HCT116 (cell line): Measurements from ENCODE around the gene EPHA6. TPM values are rescaled to one million over a fixed set of nuclear protein-coding genes. Genes with fewer than 3 reads are reported as not detected.

Experiments used
- ATAC-seq: fragments of 200-7000 bp; cut with Tn5 transposase; 2 replicates; pipeline ENCODE4 v1.9.1; 2020; ENCODE audit warnings: mild to moderate bottlenecking, moderate library complexity
- BruUV-seq: library from RNA; stranded (reverse); fragments of 400-500 nt; replicated peaks from 2 replicates; lab custom pipeline; 2021; lab: Mats Ljungman, UMichigan
- CTCF ChIA-PET: fragments of 300-600 bp; sonication (Branson Sonifier 250); formaldehyde crosslinking; loops from one replicate; lab custom pipeline; 2021; ENCODE audit warnings: antibody characterized with exemption; lab: Charles Lee
- POLR2A ChIA-PET: fragments of 300-600, 350-600 bp; sonication (Branson Sonifier 250); formaldehyde crosslinking; loops from one replicate; lab custom pipeline; 2021; ENCODE audit warnings: antibody characterized with exemption; lab: Charles Lee
- RAD21 ChIA-PET, 2 experiments: fragments of 300-600 bp; sonication (Branson Sonifier 250); formaldehyde crosslinking; loops; one replicate each; lab custom pipeline; 2023; ENCODE audit warnings: low total read pairs in 2 of 2; ENCODE audit not compliant: uncharacterized antibody in 2 of 2, unreplicated experiment in 2 of 2, low non-redundant PET in 1 of 2; lab: Charles Lee
- DNase-seq: peaks from one replicate; pipeline ENCODE4 v3.0.0-alpha.2; 2010; ENCODE audit warnings: low read depth, low spot score
- H2AFZ ChIP-seq: fragments of 200-600 bp; shearing (Covaris generic), sonication (generic); 2 replicates; pipeline ENCODE4 v1.6.1; 2017; ENCODE audit warnings: low read depth, mixed run types, mixed read lengths, antibody characterized with exemption, low read length; ENCODE audit not compliant: poor library complexity, severe bottlenecking
- H3K27ac ChIP-seq: 2 replicates; pipeline ENCODE4 v1.5.1; 2012; ENCODE audit warnings: low read depth, low read length
- H3K27me3 ChIP-seq: fragments of 200-600 bp; sonication (generic); 2 replicates; pipeline ENCODE4 v1.6.1; 2016; ENCODE audit warnings: mixed run types, low read length, mixed read lengths; ENCODE audit not compliant: insufficient read depth
- H3K36me3 ChIP-seq, 2 experiments: fragments of 200-500 bp in 1 of 2; fragments of 200-600 bp in 1 of 2; sonication (Bioruptor generic) in 1 of 2; sonication (generic) in 1 of 2; 2 replicates each; pipeline versions ENCODE4 v1.5.1 to v1.6.1; 2014 to 2016; ENCODE audit warnings: low read length in 2 of 2, inconsistent platforms in 1 of 2, mixed read lengths in 1 of 2, mixed run types in 1 of 2; ENCODE audit not compliant: insufficient read depth in 2 of 2, control insufficient read depth in 1 of 2
- H3K4me1 ChIP-seq, 2 experiments: fragments of 200-600 bp in 1 of 2; sonication (generic) in 1 of 2; 2 replicates each; pipeline versions ENCODE4 v1.5.1 to v1.6.1; 2012 to 2017; ENCODE audit warnings: low read length in 2 of 2, inconsistent platforms in 1 of 2, mild to moderate bottlenecking in 1 of 2, mixed read lengths in 1 of 2, mixed run types in 1 of 2, moderate library complexity in 1 of 2; ENCODE audit not compliant: insufficient read depth in 2 of 2, control insufficient read depth in 1 of 2
- H3K4me2 ChIP-seq: fragments of 200-600 bp; sonication (generic); 2 replicates; pipeline ENCODE4 v1.6.1; 2017; ENCODE audit warnings: mixed run types, low read length, mixed read lengths
- H3K4me3 ChIP-seq, 2 experiments: fragments of 200-600 bp in 1 of 2; sonication (generic) in 1 of 2; replicated peaks in 1 of 2; 2 replicates each; pipeline ENCODE4 v1.5.1; 2011 to 2016; ENCODE audit warnings: low read length in 2 of 2, control low read depth in 1 of 2, low read depth in 1 of 2, mild to moderate bottlenecking in 1 of 2, mixed read lengths in 1 of 2, mixed run types in 1 of 2
- H3K79me2 ChIP-seq: fragments of 200-600 bp; sonication (generic); 2 replicates; pipeline ENCODE4 v1.6.1; 2017; ENCODE audit warnings: mild to moderate bottlenecking, mixed run types, low read length, moderate library complexity, mixed read lengths; ENCODE audit not compliant: insufficient read depth
- H3K9ac ChIP-seq: fragments of 200-600 bp; sonication (generic); 2 replicates; pipeline ENCODE4 v1.6.1; 2016; ENCODE audit warnings: low read length, mixed read lengths
- H3K9me2 ChIP-seq: fragments of 200-600 bp; sonication (generic), shearing (Covaris generic); 2 replicates; pipeline ENCODE4 v1.6.1; 2017; ENCODE audit warnings: mixed run types, mild to moderate bottlenecking, moderate library complexity; ENCODE audit not compliant: insufficient read depth
- H3K9me3 ChIP-seq, 2 experiments: fragments of 200-500 bp in 1 of 2; fragments of 200-600 bp in 1 of 2; sonication (Bioruptor generic) in 1 of 2; sonication (generic) in 1 of 2; 2 replicates each; pipeline ENCODE4 v1.6.1; 2014 to 2017; ENCODE audit warnings: low read length in 2 of 2, mixed read lengths in 2 of 2, inconsistent platforms in 1 of 2, low read depth in 1 of 2, mild to moderate bottlenecking in 1 of 2, mixed run types in 1 of 2, moderate library complexity in 1 of 2; ENCODE audit not compliant: control insufficient read depth in 1 of 2, insufficient read depth in 1 of 2
- H4K20me1 ChIP-seq: fragments of 200-600 bp; sonication (generic), shearing (Covaris generic); 2 replicates; pipeline ENCODE4 v1.6.1; 2017; ENCODE audit warnings: mixed run types, mild to moderate bottlenecking, moderate library complexity; ENCODE audit not compliant: insufficient read depth
- ATF3 ChIP-seq: IDR thresholded peaks from 2 replicates; pipeline ENCODE4 v1.6.1; 2012
- CBX3 ChIP-seq: IDR thresholded peaks from 2 replicates; pipeline ENCODE4 v1.6.1; 2012; ENCODE audit warnings: low read depth
- CEBPB ChIP-seq: IDR thresholded peaks from 2 replicates; pipeline ENCODE4 v1.6.1; 2012; ENCODE audit warnings: low read depth
- EGR1 ChIP-seq: IDR thresholded peaks from 2 replicates; pipeline ENCODE4 v1.6.1; 2012; ENCODE audit warnings: low read depth
- ELF1 ChIP-seq: IDR thresholded peaks from 2 replicates; pipeline ENCODE4 v1.6.1; 2012; ENCODE audit warnings: low read depth, borderline replicate concordance
- EZH2 ChIP-seq: fragments of 200-600 bp; sonication (generic); IDR thresholded peaks from 2 replicates; pipeline ENCODE4 v1.6.1; 2017; ENCODE audit warnings: antibody characterized with exemption, mixed run types
- EZH2phosphoT487 ChIP-seq: fragments of 200-600 bp; IDR thresholded peaks from 2 replicates; pipeline ENCODE4 v1.6.1; 2018; ENCODE audit warnings: antibody characterized with exemption, borderline replicate concordance
- JUND ChIP-seq: IDR thresholded peaks from 2 replicates; pipeline ENCODE4 v1.6.1; 2012
- MAX ChIP-seq: IDR thresholded peaks from 2 replicates; pipeline ENCODE4 v1.6.1; 2012
- POLR2A ChIP-seq: IDR thresholded peaks from 2 replicates; pipeline ENCODE4 v1.7.0; 2011; ENCODE audit warnings: borderline replicate concordance; ENCODE audit not compliant: insufficient read depth, insufficient read length; ENCODE audit errors: extremely low read depth
- POLR2AphosphoS5 ChIP-seq: IDR thresholded peaks from 2 replicates; pipeline ENCODE4 v1.6.1; 2011; ENCODE audit warnings: mild to moderate bottlenecking, low read depth, low read length, moderate library complexity
- SIN3A ChIP-seq: IDR thresholded peaks from 2 replicates; pipeline ENCODE4 v1.6.1; 2012; ENCODE audit warnings: low read depth
- SP1 ChIP-seq: IDR thresholded peaks from 2 replicates; pipeline ENCODE4 v1.6.1; 2012; ENCODE audit warnings: low read depth
- SRF ChIP-seq: IDR thresholded peaks from 2 replicates; pipeline ENCODE4 v1.6.1; 2012; ENCODE audit warnings: low read depth
- TCF7L2 ChIP-seq: IDR thresholded peaks from 2 replicates; pipeline ENCODE4 v1.7.0; 2011; ENCODE audit warnings: borderline replicate concordance, inconsistent platforms; ENCODE audit not compliant: insufficient read depth, insufficient read length; ENCODE audit errors: extremely low read depth
- YY1 ChIP-seq: IDR thresholded peaks from 2 replicates; pipeline ENCODE4 v1.6.1; 2011; ENCODE audit warnings: low read length, low read depth, moderate library complexity, mild to moderate bottlenecking; ENCODE audit not compliant: insufficient replicate concordance; ENCODE audit errors: extremely low read depth
- ZFX ChIP-seq: fragments of 450-650 bp; IDR thresholded peaks from 2 replicates; pipeline ENCODE4 v1.6.1; 2017
- ZNF274 ChIP-seq: fragments of 200-500 bp; sonication (Bioruptor generic); IDR thresholded peaks from 2 replicates; pipeline ENCODE4 v1.6.1; 2014; ENCODE audit warnings: mild to moderate bottlenecking, low read depth, low read length, inconsistent platforms
- intact Hi-C: fragments of 100-400 bp; cut with micrococcal nuclease; formaldehyde crosslinking; loops from 2 replicates; pipeline ENCODE4 v1.10.0; 2022
- total RNA-seq: library from RNA; stranded (reverse); gene quantifications from one replicate; pipeline ENCODE4 v1.2.1, GENCODE V29; 2021; ENCODE audit not compliant: unreplicated experiment
- TF ChIP-seq, protein P1 (sequence below), 3 experiments: fragments of 200-600 bp in 1 of 3; sonication (generic) in 1 of 3; IDR thresholded peaks in 2 of 3; conservative IDR thresholded peaks in 1 of 3; 2 replicates each; pipeline ENCODE4 v1.5.1; 2012 to 2017; ENCODE audit warnings: low read depth in 2 of 3, low read length in 2 of 3, antibody characterized with exemption in 1 of 3, borderline replicate concordance in 1 of 3, control low read depth in 1 of 3, mild to moderate bottlenecking in 1 of 3, mixed read lengths in 1 of 3, mixed run types in 1 of 3, moderate library complexity in 1 of 3; ENCODE audit not compliant: insufficient read depth in 1 of 3

The EPHA6 gene
- total RNA-seq, 1 experiment from 2014 or later: not detected

DNA sequence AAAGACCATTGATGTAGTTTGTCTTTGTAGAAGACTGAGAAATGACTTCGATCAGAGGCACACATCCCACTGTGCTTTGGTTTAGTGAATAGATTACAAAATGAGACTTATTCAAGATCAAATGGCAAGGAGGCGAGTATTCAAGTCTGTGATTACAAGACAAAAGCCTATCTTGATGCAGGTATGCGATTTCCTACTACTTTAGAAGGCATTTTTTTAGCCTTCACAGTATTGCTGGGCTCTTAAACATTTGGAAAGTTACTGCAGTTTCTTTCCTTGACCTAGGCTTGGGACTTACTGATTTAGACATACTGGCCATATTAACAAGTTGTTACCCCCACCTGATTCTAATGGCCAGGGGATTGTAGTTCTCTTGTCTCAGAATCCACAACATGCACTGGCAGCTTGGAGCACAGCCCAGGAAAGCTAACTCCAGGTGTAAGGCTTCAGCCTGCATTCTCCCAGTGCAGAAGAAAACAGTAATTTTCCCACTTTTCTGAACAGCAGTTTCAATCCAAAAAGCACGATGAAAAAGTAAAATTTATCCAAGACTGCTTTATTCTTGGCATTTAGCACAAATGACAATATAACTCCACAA lies 311.6 kb downstream of the EPHA6 start:
- ChIA-PET POLR2A (no interaction called here), CTCF (no interaction called here), RAD21 (no interaction called here)
- intact Hi-C loops: no loop called here
- no TSS peak for BruUV-seq
- H3K27me3 ChIP-seq: no peaks in the 10 kb centered on the region
- H3K4me2 ChIP-seq: no peak overlapping the region
- no peaks in the 10 kb centered on the region for H3K9me2 ChIP-seq
- no peak overlapping the region for H3K4me3 ChIP-seq
- H3K9ac ChIP-seq: no peak overlapping the region
- no peaks in the 10 kb centered on the region for H3K4me1 ChIP-seq
- no peaks in the 10 kb centered on the region for H3K36me3 ChIP-seq
- H2AFZ ChIP-seq: no peak overlapping the region
- H3K27ac ChIP-seq: no peak overlapping the region
- no peak for ATAC-seq
- no peak for TF ChIP-seq EGR1
- TF ChIP-seq TCF7L2: no peak
- TF ChIP-seq YY1: no peak
- no peak for TF ChIP-seq SIN3A
- no peak for TF ChIP-seq CBX3
- TF ChIP-seq ELF1: no peak
- TF ChIP-seq SRF: no peak
- TF ChIP-seq POLR2A: no peak
- no peak for TF ChIP-seq POLR2AphosphoS5
- no peak for TF ChIP-seq MAX
- H3K9me3 ChIP-seq: peaks cover 0 to 22% of the 10 kb centered on the region in 2 experiments; a peak in 3 of 4 replicates
- no peaks in the 10 kb centered on the region for H4K20me1 ChIP-seq
- DNase-seq: no peak
- H3K79me2 ChIP-seq: no peaks in the 10 kb centered on the region

DNA sequence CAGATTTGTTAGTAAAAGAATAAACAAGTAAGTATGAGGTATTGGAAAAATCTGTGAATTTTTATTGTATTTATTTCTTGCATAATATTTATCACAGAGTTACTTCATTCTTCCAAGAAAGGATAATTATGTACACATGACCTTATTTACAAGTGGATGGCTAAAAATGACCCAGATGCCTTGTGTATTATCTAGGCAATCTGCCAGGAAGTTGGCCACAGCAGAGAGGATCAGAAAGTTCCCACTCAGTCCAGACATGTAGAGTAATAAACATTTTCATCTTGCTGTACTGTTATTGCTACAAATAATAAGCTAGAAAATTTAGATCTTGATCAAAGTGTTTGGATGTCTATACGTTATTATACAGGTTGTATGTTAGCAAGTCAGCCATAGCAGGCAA lies 317.1 kb downstream of the EPHA6 start:
- BruUV-seq: no TSS peak

More for the DNA sequence above, 317.1 kb downstream of the EPHA6 start:
- Histone ChIP-seq H3K9ac (no peak overlapping the region), H3K9me3 (peaks cover 0 to 6% of the 10 kb centered on the region in 2 experiments; a peak in 3 of 4 replicates), H3K4me3 (no peak overlapping the region), H4K20me1 (no peaks in the 10 kb centered on the region), H3K79me2 (no peaks in the 10 kb centered on the region), H2AFZ (no peak overlapping the region), H3K27me3 (no peaks in the 10 kb centered on the region), H3K36me3 (no peaks in the 10 kb centered on the region), H3K4me1 (no peaks in the 10 kb centered on the region), H3K27ac (no peak overlapping the region)
- ATAC-seq (no peak), DNase-seq (no peak)
- intact Hi-C loops: no loop called here
- TF ChIP-seq ATF3 (no peak), EZH2 (no peak), YY1 (no peak), SRF (no peak), JUND (no peak), ZFX (no peak), EGR1 (no peak), CEBPB (no peak), TCF7L2 (no peak), EZH2phosphoT487 (no peak), SP1 (no peak), POLR2AphosphoS5 (no peak), POLR2A (no peak), ZNF274 (no peak)
- TF ChIP-seq, protein P1, sequence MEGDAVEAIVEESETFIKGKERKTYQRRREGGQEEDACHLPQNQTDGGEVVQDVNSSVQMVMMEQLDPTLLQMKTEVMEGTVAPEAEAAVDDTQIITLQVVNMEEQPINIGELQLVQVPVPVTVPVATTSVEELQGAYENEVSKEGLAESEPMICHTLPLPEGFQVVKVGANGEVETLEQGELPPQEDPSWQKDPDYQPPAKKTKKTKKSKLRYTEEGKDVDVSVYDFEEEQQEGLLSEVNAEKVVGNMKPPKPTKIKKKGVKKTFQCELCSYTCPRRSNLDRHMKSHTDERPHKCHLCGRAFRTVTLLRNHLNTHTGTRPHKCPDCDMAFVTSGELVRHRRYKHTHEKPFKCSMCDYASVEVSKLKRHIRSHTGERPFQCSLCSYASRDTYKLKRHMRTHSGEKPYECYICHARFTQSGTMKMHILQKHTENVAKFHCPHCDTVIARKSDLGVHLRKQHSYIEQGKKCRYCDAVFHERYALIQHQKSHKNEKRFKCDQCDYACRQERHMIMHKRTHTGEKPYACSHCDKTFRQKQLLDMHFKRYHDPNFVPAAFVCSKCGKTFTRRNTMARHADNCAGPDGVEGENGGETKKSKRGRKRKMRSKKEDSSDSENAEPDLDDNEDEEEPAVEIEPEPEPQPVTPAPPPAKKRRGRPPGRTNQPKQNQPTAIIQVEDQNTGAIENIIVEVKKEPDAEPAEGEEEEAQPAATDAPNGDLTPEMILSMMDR (IDR thresholded peaks at IDR 0.05 in 2 of 3, conservative IDR thresholded peaks at IDR 0.05 in 1 of 3; ENCODE audit: borderline replicate concordance in 1 of 3, insufficient read depth in 1 of 3, low read depth in 2 of 3, low read length in 2 of 3): no peak
- TF ChIP-seq, all 23 proteins: peak for 0
- H3K9me2 ChIP-seq: no peaks in the 10 kb centered on the region
- POLR2A ChIA-PET: no interaction called here
- RAD21 ChIA-PET: no interaction called here
- CTCF ChIA-PET: no interaction called here
- no peak overlapping the region for H3K4me2 ChIP-seq
